HG03280 (cell line): ENCODE measurements around the gene ARFGAP2.
"Not testable (repeated sequence)": the region's sequence is repeated elsewhere in the genome, so short reads cannot be mapped to it uniquely, and the experiment has no call there.

Experiments
- ATAC-seq: cut with Tn5 transposase; IDR thresholded peaks from one replicate; pipeline ENCODE4 v1.9.1; 2021; ENCODE audit warnings: mild to moderate bottlenecking, moderate library complexity; ENCODE audit not compliant: unreplicated experiment

The ARFGAP2 gene

DNA sequence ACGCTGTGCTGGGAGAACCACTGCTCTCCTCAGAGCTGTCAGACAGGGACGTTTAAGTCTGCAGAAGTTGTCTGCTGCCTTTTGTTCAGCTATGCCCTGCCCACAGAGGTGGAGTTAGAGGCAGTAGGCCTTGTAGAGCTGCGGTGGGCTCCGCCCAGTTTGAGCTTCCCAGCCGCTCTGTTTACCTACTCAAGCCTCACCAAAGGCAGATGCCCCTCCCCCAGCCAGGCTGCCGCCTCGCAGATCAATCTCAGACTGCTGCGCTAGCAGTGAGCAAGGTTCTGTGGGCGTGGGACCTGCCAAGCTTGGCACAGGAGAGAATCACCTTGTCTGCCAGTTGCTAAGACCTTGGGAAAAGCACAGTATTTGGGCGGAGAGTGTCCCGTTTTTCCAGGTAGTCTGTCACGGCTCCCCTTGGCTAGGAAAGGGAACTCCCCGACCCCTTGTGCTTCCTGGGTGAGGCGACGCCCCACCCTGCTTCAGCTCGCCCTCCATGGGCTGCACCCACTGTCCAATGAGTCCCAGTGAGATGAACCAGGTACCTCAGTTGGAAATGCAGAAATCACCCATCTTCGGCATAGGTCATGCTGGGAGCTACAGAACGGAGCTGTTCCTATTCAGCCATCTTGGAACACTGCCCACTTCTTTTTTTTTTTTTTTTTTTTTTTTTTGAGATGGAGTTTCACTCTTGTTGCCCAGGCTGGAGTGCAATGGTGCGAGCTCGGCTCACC lies 57.6 kb downstream of the ARFGAP2 start:
- not testable (repeated sequence) for ATAC-seq
